GM12872 (cell line): ENCODE measurements around the gene UBE3A.

Experiments
- CTCF ChIP-seq: IDR thresholded peaks from 3 replicates; pipeline ENCODE4 v1.5.1; 2011; ENCODE audit warnings: low read depth, mild to moderate bottlenecking, low read length, moderate library complexity; ENCODE audit not compliant: insufficient read depth

Gene UBE3A

GRCh38 chr15:25454771-25455170 is 15.9 kb upstream of the UBE3A start:
- no peak for TF ChIP-seq CTCF

- no peak for TF ChIP-seq CTCF
These were observed 12.7 kb upstream of the UBE3A start for GRCh38 chr15:25451501-25451900.

- no peak for TF ChIP-seq CTCF
These were observed 11.3 kb upstream of the UBE3A start for GRCh38 chr15:25450163-25450562.

GRCh38 chr15:25446076-25446475 is 7.3 kb upstream of the UBE3A start:
- TF ChIP-seq CTCF, result no peak

- TF ChIP-seq CTCF, result no peak
These were observed 6.6 kb upstream of the UBE3A start for GRCh38 chr15:25445412-25445811.

GRCh38 chr15:25441111-25441510 is 2.3 kb upstream of the UBE3A start:
- TF ChIP-seq CTCF, result no peak

- TF ChIP-seq CTCF, result no peak
These were observed 579 bp upstream of the UBE3A start for GRCh38 chr15:25439369-25439836.
